ENCODE results near the gene GCK.
"Not testable (repeated sequence)": the region's sequence is repeated elsewhere in the genome, so short reads cannot be mapped to it uniquely, and the experiment has no call there.

The GCK gene

DNA sequence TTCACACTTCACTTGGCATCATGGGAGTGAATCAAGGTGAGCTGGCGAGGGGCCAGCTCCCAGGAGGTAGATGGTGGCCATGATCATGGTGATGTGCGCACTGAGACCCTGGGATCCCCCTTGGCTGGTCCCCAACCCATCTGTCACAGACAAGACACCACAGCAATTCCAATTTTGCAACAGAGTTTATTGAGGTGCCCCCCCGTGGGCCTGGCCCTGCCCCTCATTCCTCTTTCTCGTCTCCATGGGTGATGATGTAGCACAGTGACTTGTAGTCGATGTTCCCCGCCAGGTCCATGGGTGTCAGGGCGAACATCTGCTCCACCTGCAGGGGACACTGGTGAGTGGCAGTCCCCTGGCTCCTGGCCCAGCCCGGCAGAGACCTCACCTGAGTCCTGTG, 50.5 kb downstream of the GCK start:
- Mint-ChIP-seq H3K9me3 (no peaks in the 10 kb centered on the region), H3K27me3 (no peaks in the 10 kb centered on the region), H3K4me1 (no peaks in the 10 kb centered on the region), H3K4me3 (no peak overlapping the region), H3K36me3 (no peaks in the 10 kb centered on the region), H3K27ac (no peak overlapping the region)

DNA sequence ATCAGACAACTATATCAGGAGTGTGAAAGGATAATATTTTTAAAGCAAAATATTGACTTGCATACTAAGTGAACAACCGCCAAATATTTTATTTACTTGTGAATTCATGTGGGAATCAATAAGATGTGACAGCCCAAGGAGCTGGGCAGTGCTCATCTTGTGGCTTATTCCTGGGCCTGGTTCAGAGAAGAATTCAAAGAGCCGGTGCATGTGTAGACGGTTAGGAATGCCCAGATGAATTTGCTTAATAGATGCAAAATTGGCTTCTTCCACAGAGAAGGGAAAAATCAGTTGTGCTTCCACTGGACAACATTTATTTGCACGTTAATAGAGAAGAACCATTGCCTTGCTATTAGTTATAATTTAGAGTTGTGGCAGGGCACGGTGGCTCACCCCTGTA, 52.5 kb downstream of the GCK start:
- H3K27ac Mint-ChIP-seq, result no peak overlapping the region
- no peaks in the 10 kb centered on the region for H3K36me3 Mint-ChIP-seq
- no peaks in the 10 kb centered on the region for H3K4me1 Mint-ChIP-seq
- H3K9me3 Mint-ChIP-seq, result no peaks in the 10 kb centered on the region
- no peak overlapping the region for H3K4me3 Mint-ChIP-seq
- no peaks in the 10 kb centered on the region for H3K27me3 Mint-ChIP-seq

- H3K4me1 Mint-ChIP-seq, result no peaks in the 10 kb centered on the region
- H3K36me3 Mint-ChIP-seq, result no peaks in the 10 kb centered on the region
- H3K4me3 Mint-ChIP-seq, result no peak overlapping the region
- no peaks in the 10 kb centered on the region for H3K27me3 Mint-ChIP-seq
- H3K27ac Mint-ChIP-seq, result no peak overlapping the region
- H3K9me3 Mint-ChIP-seq, result no peaks in the 10 kb centered on the region
Observed at GRCh38 chr7:44134943-44135628, 54.2 kb downstream of the GCK start.

DNA sequence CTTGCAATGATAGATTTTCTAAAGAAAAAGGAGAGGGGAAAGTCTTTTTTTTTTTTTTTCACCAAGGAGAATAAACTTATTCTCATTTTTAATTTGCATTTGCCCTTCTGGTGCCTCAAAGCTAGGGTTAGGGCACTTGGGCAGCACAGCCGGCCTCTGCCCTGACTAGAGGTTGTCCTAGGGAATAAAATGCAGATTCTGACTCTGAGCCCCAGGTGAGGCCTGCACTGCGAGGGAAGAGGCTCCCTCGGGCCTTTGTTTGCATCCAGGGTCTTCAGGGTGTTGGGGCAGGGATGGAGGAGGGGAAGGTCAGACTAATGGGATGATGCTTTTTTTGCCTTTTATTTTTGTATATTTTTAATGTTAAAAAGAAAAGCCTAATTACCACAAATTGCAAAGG, 55.9 kb downstream of the GCK start:
- no peaks in the 10 kb centered on the region for H3K27me3 Mint-ChIP-seq
- H3K27ac Mint-ChIP-seq, result no peak overlapping the region
- no peak overlapping the region for H3K4me3 Mint-ChIP-seq
- no peaks in the 10 kb centered on the region for H3K9me3 Mint-ChIP-seq
- H3K4me1 Mint-ChIP-seq, result no peaks in the 10 kb centered on the region
- no peaks in the 10 kb centered on the region for H3K36me3 Mint-ChIP-seq

DNA sequence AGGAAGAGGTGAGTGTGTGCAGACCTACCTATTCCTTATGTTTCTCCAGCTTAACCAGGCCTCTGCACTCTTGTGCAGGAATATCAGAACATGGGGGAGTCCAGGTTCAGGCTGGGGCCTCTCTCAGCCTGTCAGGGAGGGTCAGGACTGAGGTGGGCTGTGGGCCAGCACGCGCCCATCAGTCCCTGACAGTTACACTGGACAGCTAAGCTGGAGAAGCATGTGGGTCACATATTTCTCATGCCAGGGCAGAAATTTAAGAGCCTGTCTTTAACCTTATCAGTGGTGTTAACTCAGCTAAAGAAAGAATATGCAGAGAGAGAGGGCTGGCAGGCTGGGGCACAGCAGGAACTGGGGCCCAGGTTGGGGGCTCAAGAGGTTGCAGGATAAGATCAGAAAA, 57.2 kb downstream of the GCK start:
- H3K36me3 Mint-ChIP-seq, result no peaks in the 10 kb centered on the region
- H3K9me3 Mint-ChIP-seq, result no peaks in the 10 kb centered on the region
- H3K27ac Mint-ChIP-seq, result no peak overlapping the region
- no peaks in the 10 kb centered on the region for H3K4me1 Mint-ChIP-seq
- no peaks in the 10 kb centered on the region for H3K27me3 Mint-ChIP-seq
- no peak overlapping the region for H3K4me3 Mint-ChIP-seq

GRCh38 chr7:44131173-44132029, 57.8 kb downstream of the GCK start:
- Mint-ChIP-seq H3K4me1 (no peaks in the 10 kb centered on the region), H3K27me3 (no peaks in the 10 kb centered on the region), H3K9me3 (no peaks in the 10 kb centered on the region), H3K4me3 (no peak overlapping the region), H3K36me3 (no peaks in the 10 kb centered on the region), H3K27ac (no peak overlapping the region)

DNA sequence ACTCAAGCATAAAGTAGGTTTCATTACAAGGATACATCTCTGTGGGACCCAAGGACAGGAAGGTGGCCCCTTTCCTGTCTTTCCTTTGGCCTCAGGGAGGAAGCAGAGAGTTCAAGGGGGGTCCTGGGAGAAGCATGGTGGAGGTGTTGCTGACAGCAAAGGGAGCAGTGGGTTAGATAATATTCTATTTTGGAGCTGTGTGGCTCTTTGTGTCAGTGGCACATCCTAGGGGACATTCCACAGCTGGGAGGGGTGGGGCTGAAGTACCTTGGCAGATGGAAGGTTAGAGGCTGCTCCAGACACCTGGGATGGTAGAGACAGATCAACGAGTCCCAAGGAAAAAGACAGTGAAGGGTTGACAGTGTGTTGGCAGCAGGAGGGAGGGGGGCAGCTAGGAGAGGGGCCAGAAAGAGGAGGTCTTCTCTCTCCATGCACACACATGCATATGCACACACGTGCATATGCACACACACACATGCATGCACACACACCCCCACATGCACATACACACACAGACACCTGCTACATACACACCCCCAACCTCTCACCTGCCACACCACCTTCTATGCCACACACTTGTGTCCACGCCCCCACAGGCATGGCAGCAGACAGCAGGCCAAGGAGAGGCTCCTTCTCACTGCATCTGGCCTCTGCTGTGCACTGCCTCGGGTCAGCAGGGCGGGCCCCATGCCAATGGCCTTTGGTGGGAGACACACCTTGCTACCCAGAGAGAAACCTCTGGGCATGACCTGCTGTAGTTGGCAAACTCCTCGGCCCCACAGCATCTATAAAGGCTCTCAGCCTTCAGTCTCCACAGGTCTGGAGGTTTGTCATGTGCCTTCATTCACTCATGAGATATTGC, 60.3 kb downstream of the GCK start:
- H3K4me1 Mint-ChIP-seq, result peaks cover 4% of the 10 kb centered on the region
- H3K27me3 Mint-ChIP-seq, result no peaks in the 10 kb centered on the region
- H3K4me3 Mint-ChIP-seq, result no peak overlapping the region
- H3K36me3 Mint-ChIP-seq, result no peaks in the 10 kb centered on the region
- no peaks in the 10 kb centered on the region for H3K9me3 Mint-ChIP-seq
- H3K27ac Mint-ChIP-seq, result no peak overlapping the region

- Mint-ChIP-seq H3K4me3 (no peak overlapping the region), H3K4me1 (peaks cover 12% of the 10 kb centered on the region), H3K36me3 (peaks cover 2% of the 10 kb centered on the region), H3K27ac (no peak overlapping the region), H3K27me3 (no peaks in the 10 kb centered on the region), H3K9me3 (no peaks in the 10 kb centered on the region)
Observed at GRCh38 chr7:44127161-44127560, 62.1 kb downstream of the GCK start.

GRCh38 chr7:44126574-44126973, 62.7 kb downstream of the GCK start:
- H3K36me3 Mint-ChIP-seq, H3K4me3 Mint-ChIP-seq, H3K9me3 Mint-ChIP-seq, H3K27ac Mint-ChIP-seq, H3K27me3 Mint-ChIP-seq: not testable (repeated sequence)
- peaks cover 17% of the 10 kb centered on the region for H3K4me1 Mint-ChIP-seq

DNA sequence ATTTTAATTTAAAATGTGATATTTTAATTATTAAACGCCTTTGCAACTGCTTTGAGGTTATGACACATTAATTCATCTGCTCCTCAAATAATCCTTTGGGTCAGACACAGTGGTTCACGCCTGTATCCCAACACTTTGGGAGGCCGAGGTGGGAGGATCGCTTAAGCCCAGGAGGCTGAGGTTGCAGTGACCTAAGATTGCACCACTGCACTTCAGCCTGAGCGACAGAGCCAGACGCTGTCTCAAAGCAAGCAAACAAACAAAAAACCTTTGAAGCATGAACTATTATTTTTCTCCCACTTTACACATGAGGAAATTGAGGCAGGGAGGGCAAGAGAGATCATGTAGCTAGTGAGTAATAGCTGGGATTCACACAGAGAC, 64.4 kb downstream of the GCK start:
- Mint-ChIP-seq H3K27me3 (no peaks in the 10 kb centered on the region), H3K4me3 (peak overlapping the region; percentile 93), H3K4me1 (peaks cover 34% of the 10 kb centered on the region), H3K36me3 (peaks cover 10% of the 10 kb centered on the region), H3K27ac (no peak overlapping the region), H3K9me3 (no peaks in the 10 kb centered on the region)

DNA sequence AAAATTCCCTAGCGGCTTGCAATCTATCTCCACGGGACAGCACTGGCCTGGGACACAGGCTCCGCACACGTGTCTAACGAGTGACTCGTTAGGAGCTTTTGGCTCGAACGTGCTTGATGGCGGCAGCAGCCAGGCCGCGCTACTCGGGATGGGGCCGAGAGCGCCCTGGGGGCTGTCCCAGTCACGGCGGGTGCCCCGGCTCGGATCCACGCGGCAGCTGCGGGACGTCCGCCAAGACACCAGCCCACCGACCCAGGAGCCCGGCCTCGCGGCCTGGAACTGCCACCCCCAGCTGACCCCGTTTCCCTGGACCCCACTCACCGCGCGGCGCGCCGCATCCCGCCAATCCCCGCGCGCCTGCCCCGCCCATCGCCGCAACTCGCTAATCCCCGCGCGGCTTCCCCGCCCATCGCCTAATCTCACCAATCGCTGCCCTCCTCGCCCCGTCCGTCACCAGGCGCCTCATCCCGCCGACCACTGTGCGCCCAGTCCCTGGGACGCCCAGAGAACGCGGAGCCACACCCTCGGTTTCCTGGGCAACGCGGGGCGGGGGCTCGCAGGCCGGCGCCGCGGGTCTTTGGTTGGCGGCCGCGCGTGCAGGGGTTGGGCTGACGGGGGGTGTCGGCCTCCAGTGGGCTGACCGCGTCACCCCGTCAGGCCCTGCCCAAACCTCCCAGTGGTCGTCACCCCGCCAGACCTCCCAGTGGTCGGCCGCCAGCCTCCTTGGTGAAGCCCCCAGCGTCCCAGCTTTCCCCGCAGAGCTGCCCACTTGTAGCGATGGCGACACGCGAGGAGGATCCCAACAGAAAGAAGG, 65.8 kb downstream of the GCK start, which contains the start of gene POLD2:
Gene POLD2 (minus strand): TSS at position 359 of the 814 bp plus-strand sequence. CDS start 1,495 bp downstream, outside the sequence.
- Mint-ChIP-seq H3K27ac (peak within 1 kb of the TSS; percentile 94), H3K9me3 (no peaks in the 10 kb centered on the region), H3K4me1 (peaks cover 39% of the 10 kb centered on the region), H3K4me3 (peak within 1 kb of the TSS; percentile 93), H3K27me3 (no peaks in the 10 kb centered on the region), H3K36me3 (peaks cover 10% of the 10 kb centered on the region)

GRCh38 chr7:44122529-44122928, 66.7 kb downstream of the GCK start:
- Mint-ChIP-seq H3K27ac (peak overlapping the region; percentile 81), H3K4me1 (peaks cover 42% of the 10 kb centered on the region), H3K9me3 (no peaks in the 10 kb centered on the region), H3K4me3 (peak overlapping the region; percentile 93), H3K36me3 (peaks cover 13% of the 10 kb centered on the region), H3K27me3 (no peaks in the 10 kb centered on the region)

DNA sequence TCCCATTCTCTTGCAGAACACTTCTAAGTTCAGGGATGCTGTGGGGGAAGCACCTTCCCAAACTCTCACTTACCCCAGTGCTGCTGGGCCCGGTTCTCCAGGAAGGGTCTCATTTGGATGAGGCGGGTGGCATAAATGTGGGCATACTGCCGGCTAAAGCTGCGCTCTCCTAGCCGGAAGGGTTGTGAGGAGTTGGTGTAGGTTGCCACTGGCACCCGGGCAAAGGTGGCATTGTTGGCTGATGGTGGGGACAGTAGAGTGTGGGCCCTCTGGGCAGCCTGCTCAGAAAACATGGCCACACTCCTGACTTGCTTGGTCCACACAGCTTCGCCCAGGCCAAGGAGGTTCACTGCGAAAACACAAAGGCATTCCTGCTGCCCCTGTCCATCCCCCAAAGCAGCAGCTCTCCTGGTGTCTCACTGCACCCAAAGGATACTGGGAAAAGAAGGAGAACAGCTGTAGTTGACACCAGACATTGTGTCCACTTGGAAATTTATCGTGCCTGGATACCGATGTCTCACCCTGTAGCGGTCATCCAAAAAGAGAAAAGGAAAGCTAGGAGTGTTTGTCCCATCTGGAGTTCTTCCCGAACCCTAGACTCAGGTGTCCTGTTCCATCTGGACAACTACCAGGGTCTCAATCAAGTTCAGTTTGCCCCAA, 67.3 kb downstream of the GCK start:
- peaks cover 13% of the 10 kb centered on the region for H3K36me3 Mint-ChIP-seq
- H3K4me3 Mint-ChIP-seq, result peak overlapping the region; percentile 93
- H3K27ac Mint-ChIP-seq, result no peak overlapping the region
- peaks cover 42% of the 10 kb centered on the region for H3K4me1 Mint-ChIP-seq
- no peaks in the 10 kb centered on the region for H3K27me3 Mint-ChIP-seq
- no peaks in the 10 kb centered on the region for H3K9me3 Mint-ChIP-seq

- Mint-ChIP-seq H3K27ac (peak overlapping the region; percentile 54), H3K36me3 (peaks cover 13% of the 10 kb centered on the region), H3K9me3 (no peaks in the 10 kb centered on the region), H3K4me1 (peaks cover 42% of the 10 kb centered on the region), H3K27me3 (no peaks in the 10 kb centered on the region), H3K4me3 (peak overlapping the region; percentile 61)
Observed at GRCh38 chr7:44120395-44120794, 68.8 kb downstream of the GCK start.

All from activated naive CD4-positive, alpha-beta T cell treated with anti-CD3 and anti-CD28 coated beads, Interleukin-2, amount 50 U/mL, for 24 hours (primary cell).